ENCODE measurements around the gene TWF2.

Gene TWF2

GRCh38 chr3:52218454-52218853 is 20.5 kb downstream of the TWF2 start:
- Histone ChIP-seq H3K9me2 (replicated peaks; ENCODE audit: insufficient read depth, low read length) (no peaks in the 10 kb centered on the region), H3K9me3 (ENCODE audit: insufficient read depth, low read length) (no peaks in the 10 kb centered on the region), H3K27ac (ENCODE audit: low read depth, low read length) (no peak overlapping the region), H3F3A (ENCODE audit: insufficient read depth) (no peaks in the 10 kb centered on the region), H3K4me2 (ENCODE audit: low read depth, low read length, poor library complexity, severe bottlenecking) (no peak overlapping the region), H3K79me2 (ENCODE audit: insufficient read depth, low read length) (peaks cover 13% of the 10 kb centered on the region; the same call in 1 of the 2 replicates), H2AFZ (ENCODE audit: low read depth, low read length, severe bottlenecking) (no peak overlapping the region), H3K9ac (ENCODE audit: low read length) (no peak overlapping the region), H3K27me3 (ENCODE audit: low read length) (no peaks in the 10 kb centered on the region), H3K36me3 (ENCODE audit: low read length) (peaks cover 5% of the 10 kb centered on the region; the same call in 1 of the 2 replicates), H4K20me1 (ENCODE audit: low read depth, low read length) (no peaks in the 10 kb centered on the region), H3K4me3 (ENCODE audit: insufficient read depth, low read length, poor library complexity, severe bottlenecking) (no peak overlapping the region)
- TF ChIP-seq, protein P1, sequence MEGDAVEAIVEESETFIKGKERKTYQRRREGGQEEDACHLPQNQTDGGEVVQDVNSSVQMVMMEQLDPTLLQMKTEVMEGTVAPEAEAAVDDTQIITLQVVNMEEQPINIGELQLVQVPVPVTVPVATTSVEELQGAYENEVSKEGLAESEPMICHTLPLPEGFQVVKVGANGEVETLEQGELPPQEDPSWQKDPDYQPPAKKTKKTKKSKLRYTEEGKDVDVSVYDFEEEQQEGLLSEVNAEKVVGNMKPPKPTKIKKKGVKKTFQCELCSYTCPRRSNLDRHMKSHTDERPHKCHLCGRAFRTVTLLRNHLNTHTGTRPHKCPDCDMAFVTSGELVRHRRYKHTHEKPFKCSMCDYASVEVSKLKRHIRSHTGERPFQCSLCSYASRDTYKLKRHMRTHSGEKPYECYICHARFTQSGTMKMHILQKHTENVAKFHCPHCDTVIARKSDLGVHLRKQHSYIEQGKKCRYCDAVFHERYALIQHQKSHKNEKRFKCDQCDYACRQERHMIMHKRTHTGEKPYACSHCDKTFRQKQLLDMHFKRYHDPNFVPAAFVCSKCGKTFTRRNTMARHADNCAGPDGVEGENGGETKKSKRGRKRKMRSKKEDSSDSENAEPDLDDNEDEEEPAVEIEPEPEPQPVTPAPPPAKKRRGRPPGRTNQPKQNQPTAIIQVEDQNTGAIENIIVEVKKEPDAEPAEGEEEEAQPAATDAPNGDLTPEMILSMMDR (IDR thresholded peaks at IDR 0.05; ENCODE audit: insufficient read depth, low read length, poor library complexity, severe bottlenecking): no peak
- TF ChIP-seq EZH2phosphoT487 (conservative IDR thresholded peaks at IDR 0.05; ENCODE audit: low read length): no peak

GRCh38 chr3:52218026-52218425 is 20.9 kb downstream of the TWF2 start:
- H3K36me3 ChIP-seq (ENCODE audit: low read length): peaks cover 5% of the 10 kb centered on the region; the same call in 1 of the 2 replicates
- no peak overlapping the region for H3K27ac ChIP-seq (ENCODE audit: low read depth, low read length)
- no peaks in the 10 kb centered on the region for H3F3A ChIP-seq (ENCODE audit: insufficient read depth)
- peaks cover 9% of the 10 kb centered on the region; the same call in 1 of the 2 replicates for H3K79me2 ChIP-seq (ENCODE audit: insufficient read depth, low read length)
- no peaks in the 10 kb centered on the region for H3K27me3 ChIP-seq (ENCODE audit: low read length)
- no peaks in the 10 kb centered on the region for H3K9me3 ChIP-seq (ENCODE audit: insufficient read depth, low read length)
- TF ChIP-seq, protein P1 (IDR thresholded peaks at IDR 0.05; ENCODE audit: insufficient read depth, low read length, poor library complexity, severe bottlenecking): no peak
- H3K9ac ChIP-seq (ENCODE audit: low read length): no peak overlapping the region
- no peaks in the 10 kb centered on the region for H3K9me2 ChIP-seq (replicated peaks; ENCODE audit: insufficient read depth, low read length)
- H3K4me3 ChIP-seq (ENCODE audit: insufficient read depth, low read length, poor library complexity, severe bottlenecking): no peak overlapping the region
- no peak overlapping the region for H2AFZ ChIP-seq (ENCODE audit: low read depth, low read length, severe bottlenecking)
- H4K20me1 ChIP-seq (ENCODE audit: low read depth, low read length): no peaks in the 10 kb centered on the region
- no peak overlapping the region for H3K4me2 ChIP-seq (ENCODE audit: low read depth, low read length, poor library complexity, severe bottlenecking)

GRCh38 chr3:52217409-52217805 is 21.6 kb downstream of the TWF2 start:
- H3K9me3 ChIP-seq (ENCODE audit: insufficient read depth, low read length): no peaks in the 10 kb centered on the region
- H3K27ac ChIP-seq (ENCODE audit: low read depth, low read length): no peak overlapping the region
- H3K9ac ChIP-seq (ENCODE audit: low read length): no peak overlapping the region
- no peak overlapping the region for H2AFZ ChIP-seq (ENCODE audit: low read depth, low read length, severe bottlenecking)
- H3K79me2 ChIP-seq (ENCODE audit: insufficient read depth, low read length): 0 out of 2 replicates have a peak, but pooled peaks cover 6% of the 10 kb centered on the region
- no peak overlapping the region for H3K4me3 ChIP-seq (ENCODE audit: insufficient read depth, low read length, poor library complexity, severe bottlenecking)
- H3K4me2 ChIP-seq (ENCODE audit: low read depth, low read length, poor library complexity, severe bottlenecking): no peak overlapping the region
- TF ChIP-seq, protein P1 (IDR thresholded peaks at IDR 0.05; ENCODE audit: insufficient read depth, low read length, poor library complexity, severe bottlenecking): no peak
- TF ChIP-seq EZH2phosphoT487 (conservative IDR thresholded peaks at IDR 0.05; ENCODE audit: low read length): no peak
- no peaks in the 10 kb centered on the region for H4K20me1 ChIP-seq (ENCODE audit: low read depth, low read length)
- no peaks in the 10 kb centered on the region for H3K9me2 ChIP-seq (replicated peaks; ENCODE audit: insufficient read depth, low read length)
- no peaks in the 10 kb centered on the region for H3F3A ChIP-seq (ENCODE audit: insufficient read depth)
- peaks cover 5% of the 10 kb centered on the region; the same call in 1 of the 2 replicates for H3K36me3 ChIP-seq (ENCODE audit: low read length)
- H3K27me3 ChIP-seq (ENCODE audit: low read length): no peaks in the 10 kb centered on the region
